SJSA1 (cell line): ENCODE measurements around the gene ADAM11. TPM values are rescaled to one million over a fixed set of nuclear protein-coding genes. Genes with fewer than 3 reads are reported as not detected.

Experiments
- DNase-seq, 2 experiments: peaks; one replicate each; pipeline ENCODE4 v3.0.0-alpha.2; 2015 to 2020; ENCODE audit warnings: low spot score in 2 of 2, low read depth in 1 of 2
- H3K27ac ChIP-seq: fragments of 250-450 bp; sonication (Bioruptor Pico); 2 replicates; pipeline ENCODE4 v1.5.1; 2020; ENCODE audit warnings: mild to moderate bottlenecking, moderate library complexity
- H3K27me3 ChIP-seq: fragments of 250-450 bp; sonication (Bioruptor Pico); replicated peaks from 2 replicates; pipeline ENCODE4 v1.5.1; 2020; ENCODE audit warnings: mild to moderate bottlenecking, moderate library complexity
- H3K36me3 ChIP-seq: fragments of 250-450 bp; sonication (Bioruptor Pico); 2 replicates; pipeline ENCODE4 v1.5.1; 2020; ENCODE audit warnings: mild to moderate bottlenecking
- H3K4me1 ChIP-seq: fragments of 250-450 bp; sonication (Bioruptor Pico); replicated peaks from 2 replicates; pipeline ENCODE4 v1.6.1; 2021; ENCODE audit warnings: mild to moderate bottlenecking
- H3K4me3 ChIP-seq: fragments of 250-450 bp; sonication (Bioruptor Pico); 2 replicates; pipeline ENCODE4 v1.5.1; 2020; ENCODE audit warnings: mild to moderate bottlenecking
- H3K9me3 ChIP-seq: fragments of 250-450 bp; sonication (Bioruptor Pico); replicated peaks from 2 replicates; pipeline ENCODE4 v1.5.1; 2020; ENCODE audit warnings: mild to moderate bottlenecking
- total RNA-seq: library from RNA; depleted of rRNA; stranded (reverse); fragments of >200 nt; shearing (Covaris generic); gene quantifications from 2 replicates; pipeline ENCODE4 v1.2.3, GENCODE V29; 2014; rRNA removed

ADAM11 gene
- total RNA-seq, 1 experiment from 2014 or later, result 0.13 TPM

DNA sequence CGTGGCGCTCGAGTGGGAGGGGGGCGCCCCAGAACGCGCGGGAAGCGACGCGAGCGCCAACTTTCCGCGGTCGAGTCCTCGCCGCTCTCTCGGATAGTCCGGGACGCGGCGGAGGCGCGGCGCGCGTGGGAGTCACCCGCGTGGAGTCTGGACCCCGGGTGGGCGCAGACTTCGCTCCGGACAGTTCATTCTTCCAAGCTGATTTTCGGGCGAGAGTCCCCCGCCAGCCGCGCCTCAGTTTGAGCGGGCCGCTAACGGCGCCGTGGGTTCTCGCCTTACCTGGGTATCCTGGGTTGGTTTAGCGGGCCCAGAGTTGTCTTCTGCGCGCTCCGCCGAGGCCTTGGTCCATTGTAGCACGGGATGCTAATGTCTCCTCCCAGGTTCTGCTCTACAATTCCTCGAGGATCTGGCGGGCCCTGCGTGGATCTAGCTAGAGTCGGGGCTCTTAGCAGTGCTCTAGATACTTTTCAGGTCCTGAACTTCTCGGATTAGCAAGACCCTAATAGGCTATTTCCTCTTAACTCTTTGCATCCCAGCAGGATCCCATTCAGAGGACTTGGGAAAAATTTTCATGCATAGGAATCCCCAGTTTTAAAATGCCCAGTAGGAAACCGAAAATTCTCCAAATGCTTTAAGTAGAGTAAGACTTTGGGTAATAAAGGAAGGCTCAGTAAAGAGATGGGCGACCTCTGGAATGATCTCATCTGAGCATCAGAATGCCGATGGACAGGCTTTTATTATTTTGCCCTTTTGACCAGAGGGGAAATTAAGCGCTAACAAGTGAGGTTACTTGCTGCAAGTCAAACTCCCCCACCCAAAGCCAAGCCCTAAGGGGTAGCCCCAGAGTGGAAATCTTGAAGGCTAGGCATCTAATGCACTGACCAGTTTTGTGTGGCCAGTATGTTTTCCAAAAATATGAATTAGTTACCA, 71.8 kb downstream of the ADAM11 start:
- Histone ChIP-seq H3K4me3 (peak overlapping the region; percentile 97), H3K4me1 (peaks cover 50% of the 10 kb centered on the region), H3K27me3 (no peaks in the 10 kb centered on the region), H3K36me3 (peaks cover 14% of the 10 kb centered on the region), H3K27ac (peak overlapping the region; percentile 89), H3K9me3 (no peaks in the 10 kb centered on the region)
- DNase-seq, result peak; percentile 59 to 69

DNA sequence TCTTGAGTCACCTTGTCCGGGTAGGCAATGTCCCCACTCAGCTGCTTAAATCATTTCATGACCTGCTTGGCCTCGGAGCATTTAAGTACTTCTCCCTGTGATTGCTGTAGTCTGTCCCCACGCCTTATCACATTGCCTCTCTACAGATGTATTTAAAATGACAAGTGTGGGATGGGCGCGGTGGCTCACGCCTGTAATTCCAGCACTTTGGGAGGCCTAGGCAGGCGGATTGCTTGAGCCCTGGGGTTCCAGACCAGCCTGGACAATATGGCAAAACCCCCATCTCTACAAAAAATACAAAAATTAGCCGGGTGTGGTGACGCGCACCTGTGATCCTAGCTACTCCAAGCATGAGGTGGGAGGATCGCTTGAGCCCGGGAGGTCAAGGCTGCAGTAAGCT, 72.6 kb downstream of the ADAM11 start:
- Histone ChIP-seq H3K4me3 (no peak overlapping the region), H3K36me3 (peaks cover 8% of the 10 kb centered on the region), H3K27ac (no peak overlapping the region), H3K9me3 (no peaks in the 10 kb centered on the region), H3K27me3 (no peaks in the 10 kb centered on the region), H3K4me1 (peaks cover 45% of the 10 kb centered on the region)
- no peak for DNase-seq

Other genes starting within 250 kb of the ADAM11 start
- 17.5 and 21.9 TPM in 2 replicates for gene FZD2, start 201.5 kb upstream of the ADAM11 start, total RNA-seq
- gene MEIOC, start 102.5 kb upstream of the ADAM11 start, total RNA-seq, result 0.13 TPM in 1 of 2 replicates, not detected in the other
- 66.7 and 67.0 TPM in 2 replicates for gene CCDC43, start 69.2 kb upstream of the ADAM11 start, total RNA-seq
- gene DBF4B, start 50.3 kb upstream of the ADAM11 start, total RNA-seq, result 21.0 and 24.7 TPM in 2 replicates
- gene GJC1, start 71.3 kb downstream of the ADAM11 start, total RNA-seq, result 36.4 and 53.4 TPM in 2 replicates
- gene HIGD1B, start 88.9 kb downstream of the ADAM11 start, total RNA-seq, result not detected in 2 replicates
- 158 and 179 TPM in 2 replicates for gene EFTUD2, start 140.5 kb downstream of the ADAM11 start, total RNA-seq
- gene GFAP, start 156.5 kb downstream of the ADAM11 start, total RNA-seq, result not detected in 2 replicates
- 7.8 and 14.0 TPM in 2 replicates for gene KIF18B, start 188.8 kb downstream of the ADAM11 start, total RNA-seq
- 5.2 TPM in 1 of 2 replicates, not detected in the other for gene C1QL1, start 209.3 kb downstream of the ADAM11 start, total RNA-seq